ENCODE measurements around the gene HSD11B2. TPM values are rescaled to one million over a fixed set of nuclear protein-coding genes. Genes with fewer than 3 reads are reported as not detected.

HSD11B2 gene
- total RNA-seq, 1 experiment from 2014 or later = 2.4 TPM

GRCh38 chr16:67392301-67393059 lies 38.4 kb upstream of the HSD11B2 start:
- intact Hi-C loops (cut with micrococcal nuclease) = loop anchor here (10.0 kb wide), 1 partner anchor 48 kb away; no protein-coding TSS in a partner anchor

GRCh38 chr16:67393111-67393787 lies 37.7 kb upstream of the HSD11B2 start, which contains the start of gene TPPP3:
Gene TPPP3 (minus strand): TSS chr16:67393498. CDS start chr16:67391111, 2,387 bp downstream.
- H3K27me3 ChIP-seq (ENCODE audit: low read length) = no peaks in the 10 kb centered on the region
- H3K36me3 ChIP-seq (ENCODE audit: low read depth, low read length) = no peaks in the 10 kb centered on the region
- H3K4me1 ChIP-seq (ENCODE audit: insufficient read depth, low read length) = peaks cover 5% of the 10 kb centered on the region; the same call in 1 of the 2 replicates
- no peak within 1 kb of the TSS for H3K4me3 ChIP-seq (ENCODE audit: low read length)
- TF ChIP-seq CTCF (conservative IDR thresholded peaks at IDR 0.05; ENCODE audit: low read depth, low read length) = no peak
- no peak for TF ChIP-seq EZH2phosphoT487 (IDR thresholded peaks at IDR 0.05; ENCODE audit: borderline replicate concordance, low read length)
- TF ChIP-seq EZH2 (IDR thresholded peaks at IDR 0.05; ENCODE audit: low read length, unreplicated experiment) = no peak
- no peaks in the 10 kb centered on the region for H3K9me3 ChIP-seq (ENCODE audit: low read length)
- no peak within 1 kb of the TSS for H2AFZ ChIP-seq (ENCODE audit: low read length)
- no peaks in the 10 kb centered on the region for H3F3A ChIP-seq (ENCODE audit: low read length, unreplicated experiment)
- intact Hi-C loops (cut with micrococcal nuclease) = loop anchor here (10.0 kb wide), 1 partner anchor 48 kb away; no protein-coding TSS in a partner anchor
- POLR2A ChIA-PET (ENCODE audit: unreplicated experiment) = no interaction called here
- no peaks in the 10 kb centered on the region for H3K79me2 ChIP-seq (ENCODE audit: low read length)
- DNase-seq (no peak), ATAC-seq (no peak)
- H3K9me2 ChIP-seq (replicated peaks; ENCODE audit: low read length) = no peaks in the 10 kb centered on the region
- no TSS peak for BruUV-seq (replicated peaks)
- H4K20me1 ChIP-seq (ENCODE audit: low read length) = no peaks in the 10 kb centered on the region
- no peak within 1 kb of the TSS for H3K4me2 ChIP-seq (ENCODE audit: low read length)
- CTCF ChIA-PET = interaction anchor here (0.7 kb wide), 1 partner anchor 132 kb away, joined by 6 read pairs; no protein-coding TSS in a partner anchor
- no peak within 1 kb of the TSS for H3K27ac ChIP-seq (ENCODE audit: low read length)
- H3K9ac ChIP-seq (ENCODE audit: low read length) = no peak within 1 kb of the TSS

More at GRCh38 chr16:67392301-67393059, 38.4 kb upstream of the HSD11B2 start:
- Histone ChIP-seq H3K9me2 (replicated peaks; ENCODE audit: low read length) (no peaks in the 10 kb centered on the region), H3K27ac (ENCODE audit: low read length) (no peak overlapping the region), H3K9me3 (ENCODE audit: low read length) (no peaks in the 10 kb centered on the region), H3K4me2 (ENCODE audit: low read length) (no peak overlapping the region), H4K20me1 (ENCODE audit: low read length) (no peaks in the 10 kb centered on the region), H3K79me2 (ENCODE audit: low read length) (no peaks in the 10 kb centered on the region), H3K4me3 (ENCODE audit: low read length) (no peak overlapping the region), H3K27me3 (ENCODE audit: low read length) (no peaks in the 10 kb centered on the region), H3K36me3 (ENCODE audit: low read depth, low read length) (no peaks in the 10 kb centered on the region), H3K4me1 (ENCODE audit: insufficient read depth, low read length) (peaks cover 5% of the 10 kb centered on the region; the same call in 1 of the 2 replicates), H3K9ac (ENCODE audit: low read length) (no peak overlapping the region), H2AFZ (ENCODE audit: low read length) (no peak overlapping the region), H3F3A (ENCODE audit: low read length, unreplicated experiment) (no peaks in the 10 kb centered on the region)
- ChIA-PET POLR2A (ENCODE audit: unreplicated experiment) (no interaction called here), CTCF (no interaction called here)
- DNase-seq = no peak
- no peak for TF ChIP-seq EZH2 (IDR thresholded peaks at IDR 0.05; ENCODE audit: low read length, unreplicated experiment)
- TF ChIP-seq EZH2phosphoT487 (IDR thresholded peaks at IDR 0.05; ENCODE audit: borderline replicate concordance, low read length) = no peak
- TF ChIP-seq CTCF (conservative IDR thresholded peaks at IDR 0.05; ENCODE audit: low read depth, low read length) = no peak
- no TSS peak for BruUV-seq (replicated peaks)
- ATAC-seq = no peak
